ENCODE results near the gene ARHGEF17. TPM values are rescaled to one million over a fixed set of nuclear protein-coding genes. Genes with fewer than 3 reads are reported as not detected.

Gene ARHGEF17
- total RNA-seq, 4 donors from 2014 or later: 82.8 to 196 (median 122) TPM

GRCh38 chr11:73280626-73281025, 27.4 kb upstream of the ARHGEF17 start:
- TF ChIP-seq POLR2A (IDR thresholded peaks at IDR 0.05; ENCODE audit: low read depth) (no peak), POLR2AphosphoS5 (IDR thresholded peaks at IDR 0.05) (no peak), CTCF (IDR thresholded peaks at IDR 0.05) (no peak), EP300 (IDR thresholded peaks at IDR 0.05) (no peak)
- peak overlapping the region in 1 of 4 donors; percentile 31 for H3K27ac ChIP-seq (replicated peaks in 1 of 4)
- 65% methylated on average over 5 of the region's 5 CpGs for WGBS
- intact Hi-C loops (cut with DNase I): no loop called here
- DNase-seq (ENCODE audit: extremely low spot score): no peak
- no peak overlapping the region for H3K4me3 ChIP-seq
- no peaks in the 10 kb centered on the region for H3K9me3 ChIP-seq
- H3K4me1 ChIP-seq: no peaks in the 10 kb centered on the region
- no peaks in the 10 kb centered on the region for H3K36me3 ChIP-seq
- no peaks in the 10 kb centered on the region for H3K27me3 ChIP-seq

DNA sequence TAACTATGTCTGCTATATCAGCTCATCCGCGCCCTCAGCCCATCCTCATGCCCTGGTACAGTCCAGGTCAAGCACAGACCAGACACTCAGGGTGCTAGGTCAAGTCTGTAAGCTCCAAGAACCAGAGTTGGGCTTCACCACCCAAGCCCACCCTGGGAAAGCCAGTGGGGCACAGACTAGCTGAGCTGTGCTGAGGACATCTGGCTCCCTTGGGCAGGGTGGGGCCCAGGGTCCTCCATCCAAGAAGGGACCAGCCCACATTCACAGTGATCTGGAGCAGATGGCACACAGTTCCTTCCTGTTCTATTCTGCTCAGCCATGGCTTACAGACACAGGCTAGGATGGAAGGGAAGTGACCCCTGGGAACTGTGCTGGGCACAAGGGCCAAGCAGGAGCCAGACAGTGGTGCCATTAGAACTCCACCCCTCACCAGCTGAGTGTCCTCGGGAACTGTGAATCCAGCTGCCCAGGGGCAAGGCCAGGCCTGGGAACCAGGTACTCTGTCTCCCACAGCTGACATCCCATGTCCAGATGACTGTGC, 26.8 kb upstream of the ARHGEF17 start:
- peak overlapping the region in 1 of 4 donors; percentile 31 for H3K27ac ChIP-seq (replicated peaks in 1 of 4)
- H3K4me3 ChIP-seq: no peak overlapping the region
- H3K36me3 ChIP-seq: no peaks in the 10 kb centered on the region
- H3K4me1 ChIP-seq: no peaks in the 10 kb centered on the region
- intact Hi-C loops (cut with DNase I): no loop called here
- no peak for DNase-seq (ENCODE audit: extremely low spot score)
- no peaks in the 10 kb centered on the region for H3K27me3 ChIP-seq
- no peaks in the 10 kb centered on the region for H3K9me3 ChIP-seq
- no peak for TF ChIP-seq CTCF (IDR thresholded peaks at IDR 0.05)
- no peak for TF ChIP-seq POLR2AphosphoS5 (IDR thresholded peaks at IDR 0.05)
- TF ChIP-seq POLR2A (IDR thresholded peaks at IDR 0.05; ENCODE audit: low read depth): no peak
- TF ChIP-seq EP300 (IDR thresholded peaks at IDR 0.05): no peak
- WGBS: 85% methylated on average over 3 of the region's 3 CpGs

DNA sequence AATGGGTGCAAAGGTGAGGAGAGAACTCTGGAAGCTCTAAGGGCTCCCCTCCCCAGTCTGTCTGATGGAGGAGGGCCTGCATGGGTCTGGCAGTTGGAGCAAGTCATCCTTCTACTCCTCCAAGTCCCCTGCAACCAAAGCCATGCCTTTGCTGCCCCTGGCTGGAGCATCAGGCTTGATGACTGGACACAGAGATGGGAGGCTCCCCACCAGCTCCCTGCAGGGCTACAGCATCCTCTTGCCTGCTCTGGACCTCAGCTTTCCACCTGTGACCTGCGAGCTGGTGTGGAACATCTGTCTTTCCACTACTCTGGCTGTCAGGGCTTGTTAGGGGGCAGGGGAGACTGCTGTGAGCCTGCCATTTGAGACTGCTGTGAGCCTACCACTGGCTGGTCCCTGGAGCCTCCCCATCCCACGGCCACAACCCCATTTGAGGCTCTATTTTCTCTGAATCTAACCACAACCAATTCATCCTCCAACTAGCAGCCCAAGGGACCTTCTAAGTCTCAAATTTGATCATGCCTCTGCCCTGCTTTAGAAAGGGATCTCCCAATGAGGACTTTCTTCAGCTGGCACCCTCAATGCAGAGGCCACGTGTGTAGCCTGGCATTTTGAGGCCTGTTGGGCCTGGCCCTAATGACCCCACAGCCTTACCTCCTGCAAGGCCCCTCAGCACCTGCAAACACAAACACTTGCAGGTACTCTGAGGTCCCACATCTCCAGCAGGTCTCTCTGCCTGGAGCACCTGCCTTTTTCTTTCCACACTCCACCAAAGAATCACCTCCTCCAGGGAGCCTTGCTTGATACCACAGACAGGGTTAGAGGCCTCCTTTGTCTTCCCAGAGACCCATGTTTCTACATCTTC, 26.0 kb upstream of the ARHGEF17 start:
- no peak for DNase-seq (ENCODE audit: extremely low spot score)
- Histone ChIP-seq H3K4me1 (peaks cover 0 to under 1% (median 0%) of the 10 kb centered on the region in 4 donors), H3K27ac (replicated peaks in 1 of 4) (no peak overlapping the region), H3K27me3 (no peaks in the 10 kb centered on the region), H3K36me3 (no peaks in the 10 kb centered on the region), H3K9me3 (no peaks in the 10 kb centered on the region), H3K4me3 (no peak overlapping the region)
- TF ChIP-seq CTCF (IDR thresholded peaks at IDR 0.05) (no peak), EP300 (IDR thresholded peaks at IDR 0.05) (no peak), POLR2A (IDR thresholded peaks at IDR 0.05; ENCODE audit: low read depth) (no peak), POLR2AphosphoS5 (IDR thresholded peaks at IDR 0.05) (no peak)
- intact Hi-C loops (cut with DNase I): no loop called here
- 98% methylated on average over 2 of the region's 3 CpGs for WGBS

- WGBS: 79% methylated on average over 9 of the region's 10 CpGs
- no peak overlapping the region for H3K27ac ChIP-seq (replicated peaks in 1 of 4)
- no peaks in the 10 kb centered on the region for H3K27me3 ChIP-seq
- H3K36me3 ChIP-seq: no peaks in the 10 kb centered on the region
- no peaks in the 10 kb centered on the region for H3K9me3 ChIP-seq
- H3K4me1 ChIP-seq: peaks cover 6 to 14% (median 10%) of the 10 kb centered on the region in 4 donors
- intact Hi-C loops (cut with DNase I): no loop called here
- TF ChIP-seq CTCF (IDR thresholded peaks at IDR 0.05) (no peak), EP300 (IDR thresholded peaks at IDR 0.05) (no peak), POLR2A (IDR thresholded peaks at IDR 0.05; ENCODE audit: low read depth) (no peak), POLR2AphosphoS5 (IDR thresholded peaks at IDR 0.05) (no peak)
- no peak overlapping the region for H3K4me3 ChIP-seq
- DNase-seq (ENCODE audit: extremely low spot score): no peak
Observed at GRCh38 chr11:73283276-73284000, 24.6 kb upstream of the ARHGEF17 start.

Measured in esophagus muscularis mucosa (tissue), 4 donors.